AG04449 (cell line): Measurements from ENCODE around the gene ZNF335.
"Not testable (repeated sequence)": the region's sequence is repeated elsewhere in the genome, so short reads cannot be mapped to it uniquely, and the experiment has no call there.

Experiments
- CTCF ChIA-PET: fragments of 350-600 bp; formaldehyde crosslinking; extraction: SDS; loops from one replicate; lab custom pipeline; 2021; ENCODE audit warnings: antibody characterized with exemption; lab: Yijun Ruan, JAX
- POLR2A ChIA-PET: fragments of 400-600, 350-600 bp; formaldehyde crosslinking; extraction: SDS; loops from one replicate; lab custom pipeline; 2020; ENCODE audit warnings: antibody characterized with exemption, inconsistent platforms; lab: Yijun Ruan, JAX
- DNase-seq: peaks from one replicate; pipeline ENCODE4 v3.0.0-alpha.2; 2010; ENCODE audit warnings: low read depth, low spot score
- H3K4me3 ChIP-seq: 2 replicates; pipeline ENCODE4 v1.5.1; 2011; ENCODE audit warnings: low read depth, mild to moderate bottlenecking, control low read depth, low read length
- CTCF ChIP-seq: IDR thresholded peaks from one replicate; pipeline ENCODE4 v1.5.1; 2011; ENCODE audit warnings: mild to moderate bottlenecking, moderate library complexity, low read length, control low read depth, inconsistent platforms; ENCODE audit not compliant: insufficient read depth; ENCODE audit errors: missing control alignments

ZNF335 gene

GRCh38 chr20:45959956-45960630, 11.9 kb downstream of the ZNF335 start:
- no peak for DNase-seq
- H3K4me3 ChIP-seq = no peak overlapping the region
- POLR2A ChIA-PET = interaction anchor here (0.9 to 2.9 kb wide), 3 partner anchors 10 to 32 kb away, joined by 3 to 11 read pairs (median 4); no protein-coding TSS in a partner anchor
- no peak for TF ChIP-seq CTCF
- CTCF ChIA-PET = interaction anchor here (1.1 to 7.1 kb wide), 8 partner anchors 11 to 161 kb away, joined by 3 to 125 read pairs (median 7); partner anchors contain the start of gene ZNF335

- DNase-seq = no peak
- H3K4me3 ChIP-seq = no peak overlapping the region
- POLR2A ChIA-PET = interaction anchor here (1.2 to 2.9 kb wide), 2 partner anchors 11 kb away, joined by 4 to 11 read pairs; no protein-coding TSS in a partner anchor
- no peak for TF ChIP-seq CTCF
- CTCF ChIA-PET = interaction anchor here (1.0 to 7.1 kb wide), 5 partner anchors 8 to 160 kb away, joined by 3 to 125 read pairs (median 8); partner anchors contain the start of gene ZNF335
Measured at GRCh38 chr20:45959126-45959525, 12.9 kb downstream of the ZNF335 start.

- no peak overlapping the region for H3K4me3 ChIP-seq
- no peak for TF ChIP-seq CTCF
- ChIA-PET POLR2A (no interaction called here), CTCF (interaction anchor here (1.0 to 7.1 kb wide), 4 partner anchors 8 to 160 kb away, joined by 3 to 125 read pairs (median 25); partner anchors contain the start of gene ZNF335)
- DNase-seq = no peak
Measured at GRCh38 chr20:45958593-45958992, 13.4 kb downstream of the ZNF335 start.

- DNase-seq = no peak
- POLR2A ChIA-PET = interaction anchor here (0.7 to 1.0 kb wide), 3 partner anchors 22 to 124 kb away, joined by 3 to 5 read pairs (median 3); partner anchors contain the start of genes PCIF1 and SNX21
- CTCF ChIA-PET = interaction anchor here (1.2 to 7.1 kb wide), 4 partner anchors 13 to 158 kb away, joined by 3 to 125 read pairs (median 26); partner anchors contain the start of gene ZNF335
- TF ChIP-seq CTCF = no peak
- H3K4me3 ChIP-seq = no peak overlapping the region
Measured at GRCh38 chr20:45957021-45957941, 14.7 kb downstream of the ZNF335 start.

- CTCF ChIA-PET = interaction anchor here (1.4 kb wide), 1 partner anchor 9 kb away, joined by 3 read pairs; no protein-coding TSS in a partner anchor
- H3K4me3 ChIP-seq, DNase-seq, POLR2A ChIA-PET: not testable (repeated sequence)
Measured at GRCh38 chr20:45956326-45956725, 15.7 kb downstream of the ZNF335 start.

GRCh38 chr20:45953672-45954071, 18.3 kb downstream of the ZNF335 start:
- DNase-seq = no peak
- ChIA-PET POLR2A (no interaction called here), CTCF (interaction anchor here (1.0 to 10.1 kb wide), 6 partner anchors 7 to 154 kb away, joined by 3 to 82 read pairs (median 5); no protein-coding TSS in a partner anchor)
- TF ChIP-seq CTCF = no peak
- H3K4me3 ChIP-seq = no peak overlapping the region
